Tibial nerve (tissue), 4 donors: Measurements from ENCODE around the gene MAB21L4. TPM values are rescaled to one million over a fixed set of nuclear protein-coding genes. Genes with fewer than 3 reads are reported as not detected.

Experiments used
- DNase-seq, 2 donors: peaks; one replicate each; pipeline ENCODE4 v3.0.0-alpha.2; 2019; ENCODE audit warnings: low spot score in 2 of 2
- H3K27ac ChIP-seq, 4 donors: fragments of 200-600 bp; sonication (generic) in 3 of 4; one replicate each; pipeline ENCODE4 v1.5.1; 2017 to 2019; ENCODE audit warnings: mild to moderate bottlenecking in 1 of 4
- H3K27me3 ChIP-seq, 2 donors: fragments of 200-600 bp; sonication (generic) in 1 of 2; one replicate each; pipeline versions ENCODE4 v1.5.1 to v1.6.0; 2017 to 2019
- H3K36me3 ChIP-seq, 3 donors: fragments of 200-600 bp; sonication (generic); one replicate each; pipeline ENCODE4 v1.5.1; 2018 to 2019
- H3K4me1 ChIP-seq, 4 donors: fragments of 200-600 bp; sonication (generic) in 3 of 4; one replicate each; pipeline ENCODE4 v1.5.1; 2017 to 2019
- H3K4me3 ChIP-seq, 4 donors: fragments of 200-600 bp; sonication (generic) in 3 of 4; one replicate each; pipeline ENCODE4 v1.5.1; 2017 to 2019; ENCODE audit warnings: mild to moderate bottlenecking in 1 of 4, moderate library complexity in 1 of 4
- H3K9me3 ChIP-seq, 4 donors: fragments of 200-600 bp; sonication (generic) in 3 of 4; one replicate each; pipeline ENCODE4 v1.5.1; 2017 to 2019
- CTCF ChIP-seq, 5 experiments: fragments of 200-600 bp in 3 of 5; fragments of 450-650 bp in 2 of 5; sonication (generic) in 3 of 5; IDR thresholded peaks; one replicate each; pipeline ENCODE4 v1.5.1; 2016 to 2019; ENCODE audit warnings: antibody characterized with exemption in 5 of 5, mild to moderate bottlenecking in 3 of 5, moderate library complexity in 2 of 5
- EP300 ChIP-seq, 2 donors: sonication (generic); formaldehyde crosslinking; IDR thresholded peaks; one replicate each; pipeline ENCODE4 v1.6.1; 2017; ENCODE audit warnings: antibody characterized with exemption in 2 of 2, mild to moderate bottlenecking in 1 of 2
- POLR2A ChIP-seq, 2 donors: fragments of 450-650 bp; IDR thresholded peaks; one replicate each; pipeline ENCODE4 v1.6.1; 2017; ENCODE audit warnings: antibody characterized with exemption in 2 of 2, mild to moderate bottlenecking in 2 of 2, moderate library complexity in 2 of 2
- WGBS, 2 donors: methylation state at CpG; one replicate each; pipeline ENCODE4 v1.1.5; 2018; 5-methylcytosine and 5-hydroxymethylcytosine counted together
- total RNA-seq, 4 donors: library from RNA; depleted of rRNA; stranded (reverse); fragments of >200 nt; gene quantifications; one replicate each; pipeline ENCODE4 v1.1.0, GENCODE V29; 2016

MAB21L4 gene
- total RNA-seq, 4 donors from 2014 or later = not detected

GRCh38 chr2:240839152-240840143, 56.5 kb downstream of the MAB21L4 start:
- 85 to 88% methylated on average over 26 to 28 of the region's 28 CpGs for WGBS, 2 donors

DNA sequence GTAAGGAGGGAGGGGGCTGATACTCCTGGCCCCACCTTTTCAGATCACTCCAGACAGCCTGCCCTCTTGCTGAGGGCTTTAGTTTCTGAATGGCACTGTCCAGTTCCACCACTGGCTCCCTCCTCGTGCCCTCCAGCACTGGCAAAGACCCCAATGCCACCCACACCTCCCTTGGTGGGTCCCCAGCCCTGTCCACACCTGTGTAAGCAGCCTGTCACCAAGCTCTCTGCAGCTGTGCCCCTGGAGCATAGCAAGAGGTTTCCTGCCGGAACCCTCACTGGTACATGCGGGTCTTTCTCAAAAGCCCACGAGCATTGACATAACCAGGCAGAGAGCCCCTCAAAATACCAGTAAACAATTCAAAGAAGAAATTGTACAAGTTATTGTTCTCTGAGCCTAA, 58.3 kb downstream of the MAB21L4 start:
- DNase-seq = no peak
- 72 to 77% methylated on average over 4 of the region's 4 CpGs for WGBS, 2 donors
- no peak for TF ChIP-seq EP300 (IDR thresholded peaks at IDR 0.05)
- TF ChIP-seq CTCF (IDR thresholded peaks at IDR 0.05) = no peak
- TF ChIP-seq POLR2A (IDR thresholded peaks at IDR 0.05) = no peak
- Histone ChIP-seq H3K36me3 (no peaks in the 10 kb centered on the region), H3K27me3 (no peaks in the 10 kb centered on the region), H3K4me3 (no peak overlapping the region), H3K27ac (no peak overlapping the region), H3K4me1 (peaks cover 0 to 2% (median 0%) of the 10 kb centered on the region in 4 donors), H3K9me3 (no peaks in the 10 kb centered on the region)

More at GRCh38 chr2:240839152-240840143, 56.5 kb downstream of the MAB21L4 start:
- no peaks in the 10 kb centered on the region for H3K4me1 ChIP-seq
- no peaks in the 10 kb centered on the region for H3K9me3 ChIP-seq
- no peak overlapping the region for H3K27ac ChIP-seq
- H3K36me3 ChIP-seq = no peaks in the 10 kb centered on the region
- DNase-seq = no peak
- TF ChIP-seq CTCF (IDR thresholded peaks at IDR 0.05) (no peak), EP300 (IDR thresholded peaks at IDR 0.05) (no peak), POLR2A (IDR thresholded peaks at IDR 0.05) (no peak)
- no peak overlapping the region for H3K4me3 ChIP-seq
- H3K27me3 ChIP-seq = no peaks in the 10 kb centered on the region

GRCh38 chr2:240836781-240837467, 59.0 kb downstream of the MAB21L4 start:
- Histone ChIP-seq H3K36me3 (no peaks in the 10 kb centered on the region), H3K4me1 (peaks cover 0 to 7% (median 1%) of the 10 kb centered on the region in 4 donors), H3K9me3 (no peaks in the 10 kb centered on the region), H3K4me3 (no peak overlapping the region), H3K27ac (no peak overlapping the region), H3K27me3 (no peaks in the 10 kb centered on the region)
- no peak for DNase-seq
- no peak for TF ChIP-seq EP300 (IDR thresholded peaks at IDR 0.05)
- no peak for TF ChIP-seq CTCF (IDR thresholded peaks at IDR 0.05)
- no peak for TF ChIP-seq POLR2A (IDR thresholded peaks at IDR 0.05)
- 47 to 61% methylated on average over 9 to 11 of the region's 17 CpGs for WGBS, 2 donors

Other genes starting within 250 kb of the MAB21L4 start
- under 1 TPM in 1 of 4 donors, not detected in 3; 0.22 TPM for gene AQP12B, start 213.3 kb downstream of the MAB21L4 start, total RNA-seq
- 1 to 10 TPM in 1 of 4 donors, not detected in 3; 1.2 TPM for gene AQP12A, start 204.3 kb downstream of the MAB21L4 start, total RNA-seq
- gene KIF1A, start 75.9 kb downstream of the MAB21L4 start, total RNA-seq = 10 to 100 TPM; 31.9 to 82.2 (median 45.3) TPM
- gene AGXT, start 27.3 kb downstream of the MAB21L4 start, total RNA-seq = under 1 TPM in 1 of 4 donors, not detected in 3; 0.30 TPM
- gene CROCC2, start 10.2 kb upstream of the MAB21L4 start, total RNA-seq = 1 to 10 TPM in 1 of 4 donors, under 1 TPM in 1, not detected in 2; 0.44 to 1.2 TPM
- 100 to 1,000 TPM; 116 to 226 (median 141) TPM for gene SNED1, start 102.5 kb upstream of the MAB21L4 start, total RNA-seq
- 10 to 100 TPM; 28.9 to 60.5 (median 38.9) TPM for gene MTERF4, start 206.1 kb upstream of the MAB21L4 start, total RNA-seq